ENCODE results near the gene HMCN2. TPM values are rescaled to one million over a fixed set of nuclear protein-coding genes. Genes with fewer than 3 reads are reported as not detected.

The HMCN2 gene
- total and polyA plus RNA-seq, 8 donors: 0.41 to 5.3 (median 0.76) TPM

- H3K27ac ChIP-seq: no peak overlapping the region
- no peak overlapping the region for H3K4me3 ChIP-seq
- no peak for FAIRE-seq
- H3K27me3 ChIP-seq: no peaks in the 10 kb centered on the region
- intact Hi-C loops (cut with DNase I): no loop called here
- ATAC-seq: no peak
- WGBS, 2 donors: 55 to 68% methylated on average over 7 of the region's 7 CpGs
- no peaks in the 10 kb centered on the region for H3K4me1 ChIP-seq
- TF ChIP-seq, protein P1, sequence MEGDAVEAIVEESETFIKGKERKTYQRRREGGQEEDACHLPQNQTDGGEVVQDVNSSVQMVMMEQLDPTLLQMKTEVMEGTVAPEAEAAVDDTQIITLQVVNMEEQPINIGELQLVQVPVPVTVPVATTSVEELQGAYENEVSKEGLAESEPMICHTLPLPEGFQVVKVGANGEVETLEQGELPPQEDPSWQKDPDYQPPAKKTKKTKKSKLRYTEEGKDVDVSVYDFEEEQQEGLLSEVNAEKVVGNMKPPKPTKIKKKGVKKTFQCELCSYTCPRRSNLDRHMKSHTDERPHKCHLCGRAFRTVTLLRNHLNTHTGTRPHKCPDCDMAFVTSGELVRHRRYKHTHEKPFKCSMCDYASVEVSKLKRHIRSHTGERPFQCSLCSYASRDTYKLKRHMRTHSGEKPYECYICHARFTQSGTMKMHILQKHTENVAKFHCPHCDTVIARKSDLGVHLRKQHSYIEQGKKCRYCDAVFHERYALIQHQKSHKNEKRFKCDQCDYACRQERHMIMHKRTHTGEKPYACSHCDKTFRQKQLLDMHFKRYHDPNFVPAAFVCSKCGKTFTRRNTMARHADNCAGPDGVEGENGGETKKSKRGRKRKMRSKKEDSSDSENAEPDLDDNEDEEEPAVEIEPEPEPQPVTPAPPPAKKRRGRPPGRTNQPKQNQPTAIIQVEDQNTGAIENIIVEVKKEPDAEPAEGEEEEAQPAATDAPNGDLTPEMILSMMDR (IDR thresholded peaks at IDR 0.05): no peak
- H3K9me3 ChIP-seq: no peaks in the 10 kb centered on the region
- no peak for DNase-seq
- no peaks in the 10 kb centered on the region for H3K36me3 ChIP-seq
These were observed 104.7 kb downstream of the HMCN2 start for GRCh38 chr9:130370226-130370625.

GRCh38 chr9:130371196-130371966 lies 105.8 kb downstream of the HMCN2 start:
- 74 to 76% methylated on average over 3 of the region's 3 CpGs for WGBS, 2 donors
- FAIRE-seq (no peak), DNase-seq (no peak), ATAC-seq (no peak)
- Histone ChIP-seq H3K36me3 (no peaks in the 10 kb centered on the region), H3K4me3 (no peak overlapping the region), H3K4me1 (no peaks in the 10 kb centered on the region), H3K9me3 (no peaks in the 10 kb centered on the region), H3K27me3 (no peaks in the 10 kb centered on the region), H3K27ac (no peak overlapping the region)
- intact Hi-C loops (cut with DNase I): no loop called here
- TF ChIP-seq, protein P1 (IDR thresholded peaks at IDR 0.05): no peak

- no peaks in the 10 kb centered on the region for H3K27me3 ChIP-seq
- H3K9me3 ChIP-seq: no peaks in the 10 kb centered on the region
- no peak overlapping the region for H3K4me3 ChIP-seq
- H3K4me1 ChIP-seq: no peaks in the 10 kb centered on the region
- no peaks in the 10 kb centered on the region for H3K36me3 ChIP-seq
- TF ChIP-seq, protein P1 (IDR thresholded peaks at IDR 0.05): no peak
- DNase-seq (no peak), FAIRE-seq (no peak), ATAC-seq (no peak)
- intact Hi-C loops (cut with DNase I): no loop called here
- no peak overlapping the region for H3K27ac ChIP-seq
- WGBS, 2 donors: 71 to 76% methylated on average over 6 to 7 of the region's 7 CpGs
These were observed 106.5 kb downstream of the HMCN2 start for GRCh38 chr9:130372057-130372456.

- no peaks in the 10 kb centered on the region for H3K27me3 ChIP-seq
- H3K36me3 ChIP-seq: no peaks in the 10 kb centered on the region
- no peak for FAIRE-seq
- DNase-seq: no peak
- intact Hi-C loops (cut with DNase I): no loop called here
- H3K9me3 ChIP-seq: no peaks in the 10 kb centered on the region
- no peaks in the 10 kb centered on the region for H3K4me1 ChIP-seq
- H3K27ac ChIP-seq: no peak overlapping the region
- no peak for ATAC-seq
- TF ChIP-seq, protein P1 (IDR thresholded peaks at IDR 0.05): no peak
- WGBS, 2 donors: 64 to 68% methylated on average over 2 of the region's 2 CpGs
- H3K4me3 ChIP-seq: no peak overlapping the region
These were observed 108.2 kb downstream of the HMCN2 start for GRCh38 chr9:130373679-130374325.

GRCh38 chr9:130377612-130378011 lies 112.1 kb downstream of the HMCN2 start:
- TF ChIP-seq, protein P1 (IDR thresholded peaks at IDR 0.05): no peak
- 79 to 87% methylated on average over 17 of the region's 17 CpGs for WGBS, 2 donors
- intact Hi-C loops (cut with DNase I): no loop called here
- no peak for ATAC-seq
- Histone ChIP-seq H3K4me3 (no peak overlapping the region), H3K36me3 (no peaks in the 10 kb centered on the region), H3K27me3 (no peaks in the 10 kb centered on the region), H3K27ac (no peak overlapping the region), H3K4me1 (no peaks in the 10 kb centered on the region), H3K9me3 (no peaks in the 10 kb centered on the region)
- FAIRE-seq: no peak
- DNase-seq: no peak
